A549 (cell line): ENCODE results near the gene SEC31A. TPM values are rescaled to one million over a fixed set of nuclear protein-coding genes. Genes with fewer than 3 reads are reported as not detected.

ENCODE experiments used
- ATAC-seq, 2 experiments: fragments of 200-7000 bp in 1 of 2; fragments of >200 bp in 1 of 2; cut with Nextera tagmentation in 1 of 2; cut with Tn5 transposase in 1 of 2; 3 replicates each; pipeline versions ENCODE4 v1.8.0 to v1.9.1; 2018 to 2020; ENCODE audit warnings: mild to moderate bottlenecking in 1 of 2, moderate library complexity in 1 of 2
- CTCF ChIA-PET: fragments of 300-600 bp; sonication (Branson Sonifier 250); formaldehyde crosslinking; extraction: SDS; loops from one replicate; lab custom pipeline; 2021; ENCODE audit warnings: antibody characterized with exemption, inconsistent platforms; lab: Yijun Ruan, JAX
- POLR2A ChIA-PET: fragments of 350-600 bp; formaldehyde crosslinking; extraction: SDS; loops from one replicate; lab custom pipeline; 2021; ENCODE audit warnings: antibody characterized with exemption, inconsistent platforms; lab: Yijun Ruan, JAX
- DNase-seq, 2 experiments: peaks; one replicate each; pipeline versions ENCODE4 v3.0.0 to v3.0.0-alpha.2; 2011 to 2016; ENCODE audit warnings: low read depth in 1 of 2, low spot score in 1 of 2
- FAIRE-seq: peaks from 2 replicates; lab custom pipeline; 2011; peaks lifted over from hg19 to GRCh38; lab: Jason Lieb, UNC
- H3K27ac ChIP-seq, 2 experiments: fragments of >200 bp; sonication (Bioruptor Twin); formaldehyde crosslinking; 3 replicates each; pipeline ENCODE4 v1.5.1; 2016 to 2017
- H3K4me1 ChIP-seq: fragments of >200 bp; sonication (Bioruptor Twin); formaldehyde crosslinking; 3 replicates; pipeline ENCODE4 v1.6.1; 2016
- H3K4me2 ChIP-seq: fragments of >200 bp; sonication (Bioruptor Twin); formaldehyde crosslinking; 3 replicates; pipeline ENCODE4 v1.6.1; 2016
- H3K4me3 ChIP-seq: fragments of >200 bp; sonication (Bioruptor Twin); formaldehyde crosslinking; 3 replicates; pipeline ENCODE4 v1.5.1; 2016
- H3K9me3 ChIP-seq: fragments of >200 bp; sonication (Bioruptor Twin); formaldehyde crosslinking; 3 replicates; pipeline ENCODE4 v1.6.1; 2016
- BCL3 ChIP-seq: fragments of >200 bp; sonication (Bioruptor Twin); formaldehyde crosslinking; IDR thresholded peaks from 3 replicates; pipeline ENCODE4 v1.6.1; 2016
- CBX2 ChIP-seq: fragments of 200-600 bp; sonication (generic); IDR thresholded peaks from 2 replicates; pipeline ENCODE4 v1.6.1; 2016; ENCODE audit warnings: low read depth, mild to moderate bottlenecking, borderline replicate concordance
- CBX8 ChIP-seq: fragments of 200-600 bp; sonication (generic); IDR thresholded peaks from 2 replicates; pipeline ENCODE4 v1.6.1; 2016
- CEBPB ChIP-seq, 2 experiments: fragments of >200 bp in 1 of 2; sonication (Bioruptor Twin) in 1 of 2; formaldehyde crosslinking in 1 of 2; IDR thresholded peaks; 2 replicates each; pipeline ENCODE4 v1.6.1; 2012 to 2016
- E2F6 ChIP-seq: IDR thresholded peaks from 2 replicates; pipeline ENCODE4 v1.6.1; 2012; ENCODE audit warnings: low read depth, borderline replicate concordance
- EHMT2 ChIP-seq: fragments of 200-600 bp; sonication (generic); IDR thresholded peaks from 2 replicates; pipeline ENCODE4 v1.6.1; 2016; ENCODE audit warnings: antibody characterized with exemption, low read depth, mild to moderate bottlenecking, moderate library complexity
- ELK1 ChIP-seq: fragments of 150-350 bp; IDR thresholded peaks from 2 replicates; pipeline ENCODE4 v1.6.1; 2014; ENCODE audit warnings: low read depth, mild to moderate bottlenecking, low read length
- FOSB ChIP-seq: fragments of 250-450 bp; sonication (Bioruptor Pico); IDR thresholded peaks from 2 replicates; pipeline ENCODE4 v1.5.0; 2020; ENCODE audit warnings: mild to moderate bottlenecking, moderate library complexity
- FOSL2 ChIP-seq, 2 experiments: fragments of 450-650 bp in 1 of 2; fragments of >200 bp in 1 of 2; sonication (Bioruptor Twin) in 1 of 2; formaldehyde crosslinking; IDR thresholded peaks; 2 replicates each; pipeline versions ENCODE4 v1.5.0 to v1.6.1; 2016 to 2020; ENCODE audit warnings: mild to moderate bottlenecking in 1 of 2, moderate library complexity in 1 of 2
- HEYL ChIP-seq: fragments of 250-450 bp; sonication (Bioruptor Pico); IDR thresholded peaks from 2 replicates; pipeline ENCODE4 v1.8.0; 2021; ENCODE audit warnings: mild to moderate bottlenecking, moderate library complexity
- HOXA7 ChIP-seq: fragments of 250-450 bp; sonication (Bioruptor Pico); IDR thresholded peaks from 2 replicates; pipeline ENCODE4 v1.5.0; 2020; ENCODE audit warnings: mild to moderate bottlenecking, moderate library complexity
- JUN ChIP-seq, 2 experiments: fragments of >200 bp; sonication (Bioruptor Twin); formaldehyde crosslinking; IDR thresholded peaks; 2 replicates in 1 of 2; 3 replicates in 1 of 2; pipeline ENCODE4 v1.6.1; 2016 to 2017
- KDM1A ChIP-seq: fragments of 200-600 bp; sonication (generic); IDR thresholded peaks from 2 replicates; pipeline ENCODE4 v1.6.1; 2016; ENCODE audit warnings: low read depth, mild to moderate bottlenecking
- KDM5A ChIP-seq: fragments of 200-600 bp; sonication (generic); IDR thresholded peaks from 2 replicates; pipeline ENCODE4 v1.6.1; 2016; ENCODE audit warnings: antibody characterized with exemption, mild to moderate bottlenecking
- MAFK ChIP-seq: fragments of 450-650 bp; IDR thresholded peaks from 2 replicates; pipeline ENCODE4 v1.6.1; 2014; ENCODE audit not compliant: partially characterized antibody
- MYC ChIP-seq: IDR thresholded peaks from 2 replicates; pipeline ENCODE4 v1.6.1; 2012; ENCODE audit warnings: mild to moderate bottlenecking, inconsistent platforms, low read length, improper control_type of control experiment, borderline replicate concordance
- NFE2L2 ChIP-seq: fragments of 150-350 bp; conservative IDR thresholded peaks from 2 replicates; pipeline ENCODE4 v1.6.1; 2014; ENCODE audit warnings: low read length
- NPAS2 ChIP-seq: fragments of 250-450 bp; sonication (Bioruptor Pico); IDR thresholded peaks from 2 replicates; pipeline ENCODE4 v1.8.0; 2022; ENCODE audit warnings: mild to moderate bottlenecking, moderate library complexity, borderline replicate concordance
- PHF8 ChIP-seq: fragments of 200-600 bp; sonication (generic); IDR thresholded peaks from 2 replicates; pipeline ENCODE4 v1.6.1; 2016; ENCODE audit warnings: low read depth, mild to moderate bottlenecking, antibody characterized with exemption, moderate library complexity, borderline replicate concordance
- RARB ChIP-seq: fragments of 250-450 bp; sonication (Bioruptor Pico); IDR thresholded peaks from 2 replicates; pipeline ENCODE4 v1.8.0; 2021; ENCODE audit warnings: mild to moderate bottlenecking, moderate library complexity
- RCOR1 ChIP-seq: fragments of 150-350 bp; IDR thresholded peaks from 2 replicates; pipeline ENCODE4 v1.6.1; 2014; ENCODE audit warnings: antibody characterized with exemption, low read length, low read depth
- SMC3 ChIP-seq: fragments of >200 bp; sonication (Bioruptor Twin); formaldehyde crosslinking; IDR thresholded peaks from 3 replicates; pipeline ENCODE4 v1.6.1; 2018; ENCODE audit warnings: inconsistent platforms
- TFCP2L1 ChIP-seq: fragments of 250-450 bp; sonication (Bioruptor Pico); IDR thresholded peaks from 2 replicates; pipeline ENCODE4 v1.5.0; 2021; ENCODE audit warnings: mild to moderate bottlenecking
- ZNF302 ChIP-seq: fragments of 250-450 bp; sonication (Bioruptor Pico); IDR thresholded peaks from 2 replicates; pipeline ENCODE4 v1.9.0; 2021; ENCODE audit warnings: inconsistent platforms, mild to moderate bottlenecking, moderate library complexity
- WGBS: methylation state at CpG from one replicate; pipeline ENCODE4 v1.1.6; 2017; ENCODE audit errors: missing lambda C conversion rate; 5-methylcytosine and 5-hydroxymethylcytosine counted together
- polyA plus RNA-seq, 4 experiments: library from polyadenylated mRNA; depleted of rRNA in 3 of 4; stranded (reverse); fragments of >200 nt; fragmentation: RNase III in 1 of 4; extraction: RNeasy Plus Mini Kit Qiagen cat#74134 plus additional on column Dnase treatment in 1 of 4; gene quantifications; 2 replicates in 3 of 4; 3 replicates in 1 of 4; pipeline ENCODE4 v1.2.3, GENCODE V29; 2011 to 2017

The SEC31A gene
- polyA plus RNA-seq, 2 of the 4 experiments (the other 2 are of a cell fraction) = 67.8 to 127 TPM

DNA sequence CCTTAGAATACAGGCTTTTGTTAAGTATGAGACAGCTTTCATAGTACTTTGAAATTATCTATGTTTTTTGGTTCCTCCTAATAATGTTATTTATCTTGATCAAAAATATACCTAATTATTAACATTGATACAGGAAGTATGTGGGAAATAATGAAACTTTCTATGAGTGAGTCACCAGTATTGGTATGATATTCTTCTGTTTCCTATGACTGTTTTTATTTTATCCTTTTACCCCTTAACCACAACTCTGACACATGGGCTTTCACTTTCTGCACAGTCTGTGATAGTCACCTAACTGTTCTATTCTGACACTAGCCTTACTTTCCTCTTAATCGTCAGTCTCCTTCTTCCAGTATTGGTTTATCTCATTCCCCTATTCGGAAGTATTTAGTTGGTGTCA lies 14.3 kb upstream of the SEC31A start:
- no peak overlapping the region for H3K27ac ChIP-seq
- ATAC-seq (no peak), DNase-seq (no peak), FAIRE-seq (no peak)
- H3K9me3 ChIP-seq = no peaks in the 10 kb centered on the region
- H3K4me1 ChIP-seq = peaks cover 8% of the 10 kb centered on the region; the same call in 1 of the 3 replicates
- 87% methylated on average over 2 of the region's 2 CpGs for WGBS
- no peak overlapping the region for H3K4me2 ChIP-seq
- ChIA-PET CTCF (interaction anchor here (1.3 kb wide), 1 partner anchor 14 kb away, joined by 3 read pairs; no protein-coding TSS in a partner anchor), POLR2A (no interaction called here)
- no peak overlapping the region for H3K4me3 ChIP-seq
- no peak for TF ChIP-seq EHMT2
- no peak for TF ChIP-seq ZNF302 (CRISPR knock-in tag)
- no peak for TF ChIP-seq PHF8
- TF ChIP-seq HEYL (CRISPR knock-in tag) = no peak
- no peak for TF ChIP-seq SMC3
- TF ChIP-seq JUN (IDR thresholded peaks at IDR 0.05) = no peak
- TF ChIP-seq, all 56 proteins: peak for 0

- ATAC-seq = no peak
- no peak for TF ChIP-seq MAFK
- no peak for TF ChIP-seq ELK1
- TF ChIP-seq NFE2L2 = no peak
- TF ChIP-seq CEBPB (IDR thresholded peaks at IDR 0.05) = no peak
- no peak for TF ChIP-seq HOXA7 (CRISPR knock-in tag)
- no peak for TF ChIP-seq RCOR1
- no peak for TF ChIP-seq EHMT2
- no peak for TF ChIP-seq BCL3
- TF ChIP-seq RARB = no peak
- no peak for TF ChIP-seq E2F6
- no peak for TF ChIP-seq MYC
- TF ChIP-seq, all 56 proteins: peak for 0
- WGBS = 96% methylated on average over 5 of the region's 5 CpGs
- no peak for FAIRE-seq
- Histone ChIP-seq H3K9me3 (no peaks in the 10 kb centered on the region), H3K4me3 (no peak overlapping the region), H3K4me1 (peaks cover 11% of the 10 kb centered on the region; the same call in 2 of the 3 replicates), H3K27ac (no peak overlapping the region), H3K4me2 (no peak overlapping the region)
- POLR2A ChIA-PET = no interaction called here
- DNase-seq = no peak
- CTCF ChIA-PET = no interaction called here
Observed at GRCh38 chr4:82903737-82904136, 12.8 kb upstream of the SEC31A start.

DNA sequence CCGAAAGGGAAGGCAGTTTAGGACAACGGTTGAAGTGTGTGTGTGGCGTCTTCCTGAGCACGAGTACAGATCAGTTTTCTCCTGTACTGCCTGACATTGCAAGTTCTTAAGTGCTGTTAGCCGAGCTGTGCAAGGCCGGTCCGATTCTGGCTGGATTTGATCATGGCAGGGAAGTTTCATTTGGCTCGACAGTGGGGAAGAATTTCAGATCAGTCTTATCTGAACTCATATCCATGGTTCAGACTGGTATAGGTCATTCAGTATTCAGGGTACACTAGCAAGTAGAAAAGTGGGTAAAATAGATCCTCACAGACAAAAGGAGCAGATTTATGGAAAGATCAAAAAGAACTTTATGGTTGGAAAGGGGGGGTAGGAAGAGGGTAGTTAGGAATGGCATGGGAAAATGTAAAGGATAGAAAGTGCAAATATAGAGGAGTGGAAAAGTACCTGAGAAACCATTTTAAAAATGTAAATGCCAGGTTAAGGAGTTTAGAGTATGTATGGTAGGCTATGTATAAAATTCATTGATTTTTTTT lies 10.3 kb upstream of the SEC31A start:
- Histone ChIP-seq H3K27ac (peak overlapping the region; percentile 94 to 97), H3K4me2 (peak overlapping the region; percentile 88), H3K9me3 (no peaks in the 10 kb centered on the region), H3K4me1 (peaks cover 28% of the 10 kb centered on the region; the same call in 2 of the 3 replicates), H3K4me3 (peak overlapping the region; percentile 75)
- WGBS = 4% methylated on average over 8 of the region's 8 CpGs
- CTCF ChIA-PET = no interaction called here
- ATAC-seq = no peak
- DNase-seq = no peak
- FAIRE-seq = no peak
- no peak for TF ChIP-seq MYC
- TF ChIP-seq FOSL2 (IDR thresholded peaks at IDR 0.05) = no peak
- no peak for TF ChIP-seq FOSL2 (CRISPR knock-in tag; IDR thresholded peaks at IDR 0.05)
- TF ChIP-seq KDM1A = no peak
- TF ChIP-seq NPAS2 (CRISPR knock-in tag) = no peak
- no peak for TF ChIP-seq CBX2
- TF ChIP-seq TFCP2L1 (CRISPR knock-in tag) = 0 out of 2 replicates have a peak, but pooled peaks have one; percentile 35
- no peak for TF ChIP-seq CBX8
- no peak for TF ChIP-seq KDM5A
- no peak for TF ChIP-seq HEYL (CRISPR knock-in tag)
- peak; percentile 24; the same call in 1 of the 2 replicates for TF ChIP-seq PHF8
- peak; percentile 75 for TF ChIP-seq FOSB (CRISPR knock-in tag)
- POLR2A ChIA-PET = interaction anchor here (0.6 to 2.1 kb wide), 6 partner anchors 10 to 491 kb away, joined by 3 to 20 read pairs (median 6); partner anchors contain the start of genes COPS4, LIN54 and SEC31A
